GM23338 (cell line): ENCODE data around the gene AUH. TPM values are rescaled to one million over a fixed set of nuclear protein-coding genes. Genes with fewer than 3 reads are reported as not detected.

ENCODE experiments used
- ATAC-seq: fragments of 200-7000 bp; cut with Tn5 transposase; 3 replicates; pipeline ENCODE4 v1.9.1; 2020
- DNase-seq: peaks from one replicate; pipeline ENCODE4 v3.0.0-alpha.2; 2015; ENCODE audit warnings: low spot score
- H2AFZ ChIP-seq: fragments of 200-600 bp; sonication (generic); 2 replicates; pipeline ENCODE4 v1.8.0; 2016; ENCODE audit warnings: antibody characterized with exemption, mild to moderate bottlenecking, moderate library complexity
- H3F3A ChIP-seq: fragments of 200-600 bp; sonication (generic); replicated peaks from 2 replicates; pipeline ENCODE4 v1.8.0; 2017; ENCODE audit warnings: antibody characterized with exemption, mixed run types, low read depth
- H3K27ac ChIP-seq: fragments of 200-600 bp; sonication (generic); 2 replicates; pipeline ENCODE4 v1.6.1; 2016; ENCODE audit warnings: low read depth
- H3K27me3 ChIP-seq: fragments of 200-600 bp; sonication (generic); 2 replicates; pipeline ENCODE4 v1.8.0; 2016; ENCODE audit warnings: mild to moderate bottlenecking, mixed run types, moderate library complexity; ENCODE audit not compliant: insufficient read depth
- H3K36me3 ChIP-seq: fragments of 200-600 bp; sonication (generic); 2 replicates; pipeline ENCODE4 v1.8.0; 2016; ENCODE audit warnings: mild to moderate bottlenecking; ENCODE audit not compliant: insufficient read depth
- H3K4me1 ChIP-seq: fragments of 200-600 bp; sonication (generic); 2 replicates; pipeline ENCODE4 v1.8.0; 2016; ENCODE audit warnings: mild to moderate bottlenecking, moderate library complexity; ENCODE audit not compliant: insufficient read depth
- H3K4me2 ChIP-seq: fragments of 200-600 bp; sonication (generic); 2 replicates; pipeline ENCODE4 v1.7.1; 2017; ENCODE audit warnings: mixed run types
- H3K4me3 ChIP-seq: fragments of 200-600 bp; sonication (generic); 2 replicates; pipeline ENCODE4 v1.6.1; 2016; ENCODE audit warnings: mixed run types
- H3K79me2 ChIP-seq: fragments of 200-600 bp; sonication (generic); replicated peaks from 2 replicates; pipeline ENCODE4 v1.8.0; 2017; ENCODE audit warnings: mild to moderate bottlenecking; ENCODE audit not compliant: insufficient read depth
- H3K9me2 ChIP-seq: fragments of 200-600 bp; sonication (generic); 2 replicates; pipeline ENCODE4 v1.8.0; 2017; ENCODE audit not compliant: insufficient read depth
- H4K20me1 ChIP-seq: fragments of 200-600 bp; sonication (generic); replicated peaks from 2 replicates; pipeline ENCODE4 v1.8.0; 2017; ENCODE audit warnings: mild to moderate bottlenecking; ENCODE audit not compliant: insufficient read depth
- H3K27ac Mint-ChIP-seq: 2 replicates; pipeline ENCODE4 v1.8.0; 2020; ENCODE audit warnings: inconsistent platforms, mild to moderate bottlenecking, moderate library complexity, mixed read lengths
- H3K27me3 Mint-ChIP-seq: 3 replicates; pipeline ENCODE4 v1.8.0; 2022; ENCODE audit warnings: low read depth, mild to moderate bottlenecking, moderate library complexity, mixed read lengths, inconsistent platforms; ENCODE audit not compliant: insufficient read depth, poor library complexity
- H3K36me3 Mint-ChIP-seq: 3 replicates; pipeline ENCODE4 v1.8.0; 2021; ENCODE audit warnings: low read depth, mild to moderate bottlenecking, inconsistent platforms, moderate library complexity, mixed read lengths
- H3K4me1 Mint-ChIP-seq: 3 replicates; pipeline ENCODE4 v1.8.0; 2020; ENCODE audit warnings: mild to moderate bottlenecking, inconsistent platforms, mixed read lengths
- H3K4me3 Mint-ChIP-seq: 3 replicates; pipeline ENCODE4 v1.8.0; 2021; ENCODE audit warnings: moderate library complexity, mild to moderate bottlenecking, inconsistent platforms, mixed read lengths
- H3K9me3 Mint-ChIP-seq: 3 replicates; pipeline ENCODE4 v1.8.0; 2020; ENCODE audit warnings: moderate library complexity, mild to moderate bottlenecking, inconsistent platforms, mixed read lengths
- CREB1 ChIP-seq: fragments of 250-450 bp; sonication (Bioruptor Pico); IDR thresholded peaks from 2 replicates; pipeline ENCODE4 v1.5.0; 2020; ENCODE audit warnings: low read depth, mild to moderate bottlenecking, moderate library complexity
- CTCF ChIP-seq, 2 experiments: fragments of 200-600 bp in 1 of 2; sonication (generic) in 1 of 2; conservative IDR thresholded peaks; 2 replicates each; pipeline versions ENCODE4 v1.5.1 to v1.6.1; 2016 to 2017; ENCODE audit warnings: antibody characterized with exemption in 2 of 2, low read depth in 2 of 2, mild to moderate bottlenecking in 2 of 2, moderate library complexity in 1 of 2
- ETS1 ChIP-seq: IDR thresholded peaks from 2 replicates; pipeline ENCODE4 v1.6.1; 2016; ENCODE audit warnings: antibody characterized with exemption
- EZH2 ChIP-seq: fragments of 200-600 bp; sonication (generic); IDR thresholded peaks from one replicate; pipeline ENCODE4 v1.8.0; 2017; ENCODE audit warnings: antibody characterized with exemption, mild to moderate bottlenecking, low read depth; ENCODE audit not compliant: unreplicated experiment
- EZH2phosphoT487 ChIP-seq: fragments of 200-600 bp; sonication (generic); IDR thresholded peaks from one replicate; pipeline ENCODE4 v1.8.1; 2018; ENCODE audit warnings: antibody characterized with exemption; ENCODE audit not compliant: unreplicated experiment
- JUNB ChIP-seq: IDR thresholded peaks from one replicate; pipeline ENCODE4 v1.6.1; 2016; ENCODE audit warnings: antibody characterized with exemption; ENCODE audit not compliant: unreplicated experiment
- NANOG ChIP-seq: IDR thresholded peaks from 2 replicates; pipeline ENCODE4 v1.6.1; 2016; ENCODE audit warnings: antibody characterized with exemption, borderline replicate concordance
- POLR2AphosphoS5 ChIP-seq: IDR thresholded peaks from 2 replicates; pipeline ENCODE4 v1.6.1; 2016; ENCODE audit warnings: antibody characterized with exemption, low read depth
- REST ChIP-seq: IDR thresholded peaks from one replicate; pipeline ENCODE4 v1.6.1; 2018; ENCODE audit warnings: antibody characterized with exemption; ENCODE audit not compliant: unreplicated experiment
- STAT1 ChIP-seq: IDR thresholded peaks from one replicate; pipeline ENCODE4 v1.6.1; 2016; ENCODE audit warnings: antibody characterized with exemption; ENCODE audit not compliant: unreplicated experiment
- ZNF114 ChIP-seq: fragments of 250-450 bp; sonication (Bioruptor Pico); IDR thresholded peaks from 2 replicates; pipeline ENCODE4 v1.5.0; 2020; ENCODE audit warnings: mild to moderate bottlenecking, moderate library complexity
- ZNF331 ChIP-seq: fragments of 250-450 bp; sonication (Bioruptor Pico); IDR thresholded peaks from 2 replicates; pipeline ENCODE4 v1.5.0; 2020; ENCODE audit warnings: low read depth, mild to moderate bottlenecking, moderate library complexity
- polyA plus RNA-seq: library from polyadenylated mRNA; unstranded; fragments of >200 nt; fragmentation: Nextera tagmentation; extraction: Ambion mirVana; gene quantifications from 2 replicates; pipeline ENCODE4 v1.2.1, GENCODE V29; 2016
- total RNA-seq: library from RNA; depleted of rRNA; stranded (reverse); fragments of >200 nt; shearing (Covaris generic); gene quantifications from 2 replicates; pipeline ENCODE4 v1.2.3, GENCODE V29; 2014

AUH gene
- total and polyA plus RNA-seq, 2 experiments from 2014 or later, result 28.8 to 34.2 TPM

GRCh38 chr9:91214867-91215266 is 146.9 kb downstream of the AUH start:
- no peaks in the 10 kb centered on the region for H3K9me3 Mint-ChIP-seq
- no peaks in the 10 kb centered on the region for H3K9me2 ChIP-seq
- ATAC-seq (no peak), DNase-seq (no peak)
- no peak overlapping the region for H2AFZ ChIP-seq
- peaks cover 41% of the 10 kb centered on the region for H3K4me1 Mint-ChIP-seq
- H3K4me3 ChIP-seq, result no peak overlapping the region
- no peaks in the 10 kb centered on the region for H3F3A ChIP-seq
- no peaks in the 10 kb centered on the region for H3K36me3 ChIP-seq
- no peak overlapping the region for H3K27ac Mint-ChIP-seq
- H3K4me2 ChIP-seq, result no peak overlapping the region
- no peaks in the 10 kb centered on the region for H4K20me1 ChIP-seq
- no peaks in the 10 kb centered on the region for H3K79me2 ChIP-seq
- H3K27me3 Mint-ChIP-seq, result peaks cover 9% of the 10 kb centered on the region
- TF ChIP-seq NANOG (no peak), STAT1 (no peak), EZH2phosphoT487 (no peak), REST (no peak), CTCF (conservative IDR thresholded peaks at IDR 0.05; ENCODE audit: low read depth in 2 of 2) (no peak), ZNF114 (CRISPR knock-in tag) (no peak), POLR2AphosphoS5 (no peak)
- peaks cover 20% of the 10 kb centered on the region for H3K4me1 ChIP-seq
- peaks cover 5% of the 10 kb centered on the region for H3K36me3 Mint-ChIP-seq
- H3K4me3 Mint-ChIP-seq, result no peak overlapping the region
- no peak overlapping the region for H3K27ac ChIP-seq
- no peaks in the 10 kb centered on the region for H3K27me3 ChIP-seq

GRCh38 chr9:91214086-91214485 is 147.6 kb downstream of the AUH start:
- H3K4me3 ChIP-seq, result no peak overlapping the region
- no peak for ATAC-seq
- H3K4me2 ChIP-seq, result no peak overlapping the region
- Mint-ChIP-seq H3K4me1 (peaks cover 40% of the 10 kb centered on the region), H3K36me3 (peaks cover 4% of the 10 kb centered on the region), H3K4me3 (no peak overlapping the region), H3K9me3 (no peaks in the 10 kb centered on the region), H3K27me3 (peaks cover 11% of the 10 kb centered on the region), H3K27ac (no peak overlapping the region)
- H2AFZ ChIP-seq, result no peak overlapping the region
- H3K27me3 ChIP-seq, result no peaks in the 10 kb centered on the region
- no peak overlapping the region for H3K27ac ChIP-seq
- no peaks in the 10 kb centered on the region for H3K9me2 ChIP-seq
- H3K36me3 ChIP-seq, result no peaks in the 10 kb centered on the region
- H4K20me1 ChIP-seq, result no peaks in the 10 kb centered on the region
- H3K4me1 ChIP-seq, result peaks cover 20% of the 10 kb centered on the region
- no peak for TF ChIP-seq EZH2phosphoT487
- no peak for TF ChIP-seq STAT1
- no peak for TF ChIP-seq POLR2AphosphoS5
- no peak for TF ChIP-seq ETS1
- no peak for TF ChIP-seq NANOG
- TF ChIP-seq CTCF (conservative IDR thresholded peaks at IDR 0.05; ENCODE audit: low read depth in 2 of 2), result no peak
- no peak for TF ChIP-seq CREB1
- no peak for TF ChIP-seq JUNB
- no peak for TF ChIP-seq EZH2
- no peak for TF ChIP-seq REST
- no peak for TF ChIP-seq ZNF114 (CRISPR knock-in tag)
- no peak for TF ChIP-seq ZNF331 (CRISPR knock-in tag)
- H3F3A ChIP-seq, result no peaks in the 10 kb centered on the region
- DNase-seq, result no peak
- no peaks in the 10 kb centered on the region for H3K79me2 ChIP-seq
